Erythroblast (primary cell): ENCODE data around the gene ATXN8OS.

Experiments used
- GATA1 ChIP-seq: IDR thresholded peaks from 2 replicates; pipeline ENCODE4 v1.6.1; 2011; ENCODE audit warnings: low read depth, mild to moderate bottlenecking, control low read depth, low read length, moderate library complexity
- POLR2A ChIP-seq: IDR thresholded peaks from 2 replicates; pipeline ENCODE4 v1.6.1; 2011; ENCODE audit warnings: mild to moderate bottlenecking, low read length

DNA sequence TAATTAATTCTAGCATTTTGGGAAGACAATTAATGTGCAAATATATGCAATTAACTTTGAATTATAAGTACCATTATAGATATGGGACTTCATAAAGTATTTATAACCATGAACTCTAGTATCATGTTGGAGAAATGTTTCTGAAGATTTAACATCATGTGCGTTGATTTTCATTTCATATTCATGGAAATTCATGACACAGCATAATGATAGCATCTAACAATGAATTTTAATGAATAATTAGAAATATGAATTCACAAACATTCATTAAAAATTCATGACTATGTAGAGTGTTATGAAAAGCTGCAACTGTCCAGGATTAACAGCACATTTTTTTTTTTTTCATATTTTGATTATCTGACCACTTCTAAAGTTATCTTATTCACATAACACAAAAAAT is 70.7 kb downstream of the ATXN8OS start:
- no peak for TF ChIP-seq POLR2A
- no peak for TF ChIP-seq GATA1
